HG02943 (cell line): ENCODE measurements around the gene DLK2.
"Not testable (repeated sequence)": the region's sequence is repeated elsewhere in the genome, so short reads cannot be mapped to it uniquely, and the experiment has no call there.

ENCODE experiments used
- ATAC-seq: cut with Tn5 transposase; IDR thresholded peaks from one replicate; pipeline ENCODE4 v1.9.1; 2021; ENCODE audit warnings: mild to moderate bottlenecking, low read depth, moderate library complexity; ENCODE audit not compliant: unreplicated experiment

The DLK2 gene

DNA sequence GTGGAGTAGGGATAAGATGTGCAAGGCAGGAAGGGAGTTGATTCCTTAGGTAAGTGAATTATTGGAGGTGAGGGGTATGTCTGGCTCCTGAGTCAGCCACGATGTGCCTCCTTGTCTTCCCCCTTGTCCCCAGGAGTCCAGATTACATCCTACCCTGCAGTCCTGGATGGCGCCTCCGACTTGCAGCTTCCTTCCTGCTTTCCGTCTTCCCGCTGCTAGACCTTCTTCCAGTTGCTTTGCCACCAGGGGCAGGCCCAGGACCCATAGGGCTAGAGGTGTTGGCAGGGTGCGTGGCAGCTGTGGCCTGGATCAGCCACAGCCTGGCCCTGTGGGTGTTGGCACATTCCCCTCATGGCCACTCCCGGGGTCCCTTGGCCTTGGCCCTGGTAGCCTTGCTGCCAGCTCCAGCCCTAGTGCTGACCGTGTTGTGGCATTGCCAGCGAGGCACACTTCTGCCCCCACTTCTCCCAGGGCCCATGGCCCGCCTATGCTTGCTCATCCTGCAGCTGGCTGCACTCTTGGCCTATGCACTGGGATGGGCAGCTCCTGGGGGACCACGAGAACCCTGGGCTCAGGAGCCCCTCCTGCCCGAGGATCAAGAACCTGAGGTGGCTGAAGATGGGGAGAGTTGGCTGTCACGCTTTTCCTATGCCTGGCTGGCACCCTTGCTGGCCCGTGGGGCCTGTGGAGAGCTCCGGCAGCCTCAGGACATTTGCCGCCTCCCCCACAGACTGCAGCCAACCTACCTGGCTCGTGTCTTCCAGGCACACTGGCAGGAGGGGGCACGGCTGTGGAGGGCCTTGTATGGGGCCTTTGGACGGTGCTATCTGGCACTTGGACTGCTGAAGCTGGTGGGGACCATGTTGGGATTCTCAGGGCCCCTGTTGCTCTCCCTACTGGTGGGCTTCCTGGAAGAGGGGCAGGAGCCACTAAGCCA is 23.1 kb downstream of the DLK2 start:
- no peak for ATAC-seq

GRCh38 chr6:43428874-43429273 is 26.5 kb downstream of the DLK2 start:
- no peak for ATAC-seq

DNA sequence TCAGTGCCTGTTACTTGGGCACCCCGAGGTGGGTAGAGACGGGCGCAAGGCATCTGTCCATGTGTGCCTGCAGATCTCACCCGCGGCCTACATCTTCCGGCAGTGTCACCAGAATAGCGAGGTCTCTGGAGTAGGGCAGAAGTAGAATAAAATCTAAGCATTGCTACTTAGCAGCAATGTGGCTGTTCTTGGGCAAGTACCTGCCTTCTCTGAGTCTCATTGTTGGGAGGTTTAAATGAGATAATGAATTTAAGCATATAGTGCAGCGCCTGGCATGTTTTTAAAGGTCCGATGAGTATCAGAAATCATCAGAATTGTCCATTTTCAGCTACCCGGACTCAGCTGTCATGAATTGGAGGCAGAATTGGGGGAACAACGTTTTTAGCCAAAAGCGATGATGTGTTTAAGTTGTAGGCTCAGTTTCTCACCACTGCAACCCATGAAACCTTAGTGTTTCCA is 27.2 kb downstream of the DLK2 start:
- no peak for ATAC-seq

- ATAC-seq: peak; percentile 88
Observed at GRCh38 chr6:43427406-43428111, 27.8 kb downstream of the DLK2 start, which contains the start of gene ABCC10. TSS of gene ABCC10 (plus strand) at chr6:43427541. CDS start at chr6:43427979, 438 bp downstream.

DNA sequence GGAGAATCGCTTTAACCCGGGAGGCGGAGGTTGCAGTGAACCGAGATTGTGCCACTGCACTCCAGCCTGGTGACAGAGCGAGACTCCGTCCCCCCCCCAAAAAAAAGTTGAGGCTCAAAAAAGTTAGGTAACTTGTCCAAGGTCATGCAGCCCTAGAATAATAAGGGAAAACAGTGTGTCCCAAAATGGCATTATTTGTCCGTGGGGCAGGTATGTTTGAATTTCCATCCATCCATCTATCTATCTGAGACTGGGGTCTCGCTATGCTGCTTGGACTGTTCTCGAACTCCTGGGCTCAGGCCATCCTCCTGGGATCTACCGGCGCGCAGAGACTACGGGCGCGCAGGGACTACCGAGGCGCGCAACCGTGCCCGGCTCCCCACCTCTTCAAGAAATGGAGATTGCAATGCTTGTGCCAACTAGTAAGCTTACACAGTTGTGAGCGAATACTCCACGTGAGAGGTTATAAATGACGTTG is 28.4 kb downstream of the DLK2 start:
- ATAC-seq: peak; percentile 11

DNA sequence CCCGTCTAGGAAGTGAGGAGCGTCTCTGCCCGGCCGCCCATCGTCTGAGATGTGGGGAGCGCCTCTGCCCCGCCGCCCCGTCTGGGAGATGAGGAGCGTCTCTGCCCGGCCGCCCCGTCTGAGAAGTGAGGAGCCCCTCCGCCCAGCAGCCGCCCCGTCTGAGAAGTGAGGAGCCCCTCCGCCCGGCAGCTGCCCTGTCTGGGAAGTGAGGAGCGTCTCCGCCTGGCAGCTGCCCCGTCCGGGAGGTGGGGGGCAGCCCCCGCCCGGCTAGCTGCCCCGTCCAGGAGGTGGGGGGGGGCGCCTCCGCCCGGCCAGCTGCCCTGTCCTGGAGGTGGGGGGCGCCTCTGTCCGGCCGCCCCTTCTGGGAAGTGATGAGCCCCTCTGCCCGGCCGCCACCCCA is 30.3 kb downstream of the DLK2 start:
- not testable (repeated sequence) for ATAC-seq

DNA sequence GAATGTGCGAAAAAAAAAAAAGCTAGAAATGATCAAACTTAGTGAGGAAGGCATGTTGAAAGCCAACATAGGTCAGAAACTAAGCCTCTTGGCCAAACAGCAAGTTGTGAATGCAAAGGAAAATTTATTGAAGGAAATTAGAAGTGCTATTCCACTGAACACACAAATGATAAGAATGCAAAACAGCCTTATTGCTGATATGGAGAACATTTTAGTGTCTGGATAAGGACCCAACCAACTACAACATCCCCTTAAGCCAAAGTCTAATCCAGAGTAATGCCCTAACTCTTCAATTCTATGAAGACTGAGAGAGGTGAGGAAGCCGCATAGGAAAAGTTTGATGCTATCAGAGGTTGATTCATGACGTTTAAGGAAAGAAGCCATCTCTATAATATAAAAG is 33.5 kb downstream of the DLK2 start:
- ATAC-seq: no peak

DNA sequence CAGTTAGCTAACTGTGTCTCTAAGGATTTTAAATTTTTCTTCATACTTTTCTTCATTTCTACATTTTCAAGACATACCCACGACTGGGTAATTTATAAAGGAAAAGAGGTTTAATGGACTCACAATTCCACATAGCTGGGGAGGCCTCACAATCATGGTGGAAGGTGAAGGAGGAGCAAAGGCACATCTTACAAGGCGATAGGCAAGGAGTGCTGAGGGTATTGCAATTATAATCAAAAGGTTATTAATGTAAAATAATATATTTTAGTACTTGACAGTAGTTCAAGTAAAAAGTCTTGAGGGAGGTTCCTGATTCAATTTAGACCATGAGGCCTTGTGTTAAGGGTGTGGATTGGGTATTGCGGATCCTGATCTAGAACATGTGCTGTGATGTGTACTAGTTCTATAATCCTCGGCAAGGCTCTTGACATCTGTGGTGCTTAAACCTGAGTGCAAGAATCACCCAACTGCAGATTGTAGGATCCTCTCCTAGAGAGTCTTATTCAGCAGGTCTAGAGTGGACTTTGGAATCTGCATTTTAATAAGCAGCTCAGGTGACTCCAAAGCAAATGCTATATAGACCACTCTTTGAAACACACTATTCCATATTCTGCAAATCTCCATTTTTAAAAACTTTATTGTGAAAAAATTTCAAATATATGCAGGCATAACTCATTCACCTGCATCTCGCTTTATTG is 35.2 kb downstream of the DLK2 start:
- no peak for ATAC-seq

GRCh38 chr6:43416935-43417334 is 38.4 kb downstream of the DLK2 start:
- ATAC-seq: no peak

DNA sequence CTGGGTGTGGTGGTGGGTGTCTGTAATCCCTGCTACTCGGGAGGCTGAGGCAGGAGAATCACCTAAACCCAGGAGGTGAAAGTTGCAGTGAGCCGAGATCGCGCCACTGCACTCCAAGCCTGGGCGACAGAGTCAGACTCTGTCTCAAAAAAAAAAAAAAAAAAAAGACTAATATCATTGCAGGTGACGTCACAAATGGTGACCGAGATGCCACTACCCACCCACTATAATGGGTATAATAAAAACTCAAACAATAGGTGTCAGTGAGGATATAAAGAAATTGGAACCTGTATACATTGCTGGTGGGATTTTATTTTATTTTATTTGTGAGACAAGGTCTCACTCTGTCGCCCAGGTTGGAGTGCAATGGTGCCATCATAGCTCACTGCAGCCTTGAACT is 40.1 kb downstream of the DLK2 start:
- not testable (repeated sequence) for ATAC-seq

DNA sequence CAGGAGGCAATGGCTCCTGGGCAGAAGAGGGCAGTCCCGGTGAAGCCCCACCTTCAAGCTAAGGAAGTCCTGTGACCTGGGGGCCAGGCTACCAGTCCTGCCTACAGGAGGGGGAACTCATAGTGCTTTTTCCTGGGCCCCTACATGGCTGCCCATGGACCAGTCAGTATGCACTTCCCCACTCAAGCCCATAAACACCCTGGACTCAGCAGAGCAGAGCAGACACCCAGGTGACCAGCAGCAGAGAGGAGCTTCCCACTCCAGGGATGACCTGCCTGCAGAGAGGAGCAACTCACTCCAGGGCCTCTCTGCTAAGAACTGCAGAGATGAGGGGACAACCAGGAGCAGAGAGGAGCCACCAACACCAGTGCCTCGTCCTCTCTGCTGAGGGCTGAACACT is 42.3 kb downstream of the DLK2 start:
- ATAC-seq: no peak

GRCh38 chr6:43412541-43412940 is 42.8 kb downstream of the DLK2 start:
- ATAC-seq: no peak

DNA sequence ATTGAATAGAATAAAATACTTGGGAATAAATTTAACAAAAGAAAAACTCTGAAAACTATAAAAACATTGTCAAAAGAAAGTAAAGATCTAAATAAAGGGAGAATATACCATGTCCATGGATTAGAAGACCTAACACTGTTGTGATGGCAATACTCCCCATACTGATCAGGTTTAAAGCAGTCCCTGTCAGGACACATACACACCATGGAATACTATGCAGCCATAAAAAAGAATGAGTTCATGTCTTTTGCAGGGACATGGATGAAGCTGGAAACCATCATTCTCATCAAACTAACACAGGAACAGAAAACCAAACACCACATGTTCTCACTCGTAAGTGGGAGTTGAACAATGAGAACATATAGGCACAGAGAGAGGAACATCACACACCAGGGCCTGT is 44.6 kb downstream of the DLK2 start:
- not testable (repeated sequence) for ATAC-seq

DNA sequence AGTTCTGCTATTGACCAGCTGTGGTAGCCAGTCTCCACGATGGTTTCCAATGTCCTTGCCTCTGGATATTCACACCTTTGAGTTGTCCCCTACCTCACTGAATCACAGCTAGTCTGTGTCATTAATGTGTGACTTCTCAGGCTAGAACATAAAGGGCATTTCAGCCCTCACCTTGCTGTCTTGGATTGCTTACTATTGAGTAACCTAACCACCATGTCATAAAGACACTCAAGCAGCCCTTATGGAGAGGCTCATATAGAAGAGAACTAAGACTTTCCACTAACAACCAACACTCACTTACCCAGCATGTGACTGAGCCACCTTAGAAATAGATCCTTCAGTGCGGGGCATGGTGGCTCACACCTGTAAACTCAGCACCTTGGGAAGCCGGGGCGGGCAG is 47.1 kb downstream of the DLK2 start:
- no peak for ATAC-seq

- no peak for ATAC-seq
Observed at GRCh38 chr6:43407296-43407695, 48.1 kb downstream of the DLK2 start.

DNA sequence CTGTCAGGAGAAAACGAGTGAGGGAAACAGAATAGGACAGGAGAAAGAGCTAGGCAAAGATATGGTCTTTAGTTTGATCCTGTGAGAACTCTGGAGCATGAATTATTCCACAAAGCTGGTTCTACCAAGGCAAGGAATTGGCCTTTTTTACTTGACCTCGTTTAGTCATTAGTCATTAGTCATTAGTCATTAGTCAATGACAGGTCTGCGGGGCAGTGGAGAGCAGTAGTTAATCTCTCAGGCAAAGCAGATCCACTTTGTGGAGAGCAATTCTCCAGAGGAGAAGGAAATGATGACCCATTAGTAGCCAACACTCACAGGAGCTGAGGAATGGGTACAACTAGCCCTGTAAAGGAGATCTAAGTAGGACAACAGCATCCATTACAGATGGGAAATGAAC is 50.0 kb downstream of the DLK2 start:
- no peak for ATAC-seq

DNA sequence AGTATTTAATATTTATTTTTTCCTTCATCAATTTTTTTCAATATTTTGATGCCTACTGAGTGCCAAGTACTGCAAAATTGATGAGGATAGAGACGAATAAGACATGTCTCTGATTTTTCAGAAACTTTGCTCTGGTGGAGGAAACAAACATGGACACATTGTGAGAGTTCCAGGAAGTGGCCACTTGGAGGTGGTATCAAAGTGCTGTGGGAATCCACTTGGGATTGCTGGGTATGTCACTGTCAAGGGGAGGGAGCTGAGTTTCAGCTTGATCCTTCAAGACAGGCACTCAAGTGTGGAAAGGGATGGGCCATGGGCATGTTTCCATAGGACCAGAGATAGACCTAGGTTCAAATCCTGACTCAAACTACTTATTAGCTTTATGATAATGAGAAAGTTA is 52.5 kb downstream of the DLK2 start:
- no peak for ATAC-seq

DNA sequence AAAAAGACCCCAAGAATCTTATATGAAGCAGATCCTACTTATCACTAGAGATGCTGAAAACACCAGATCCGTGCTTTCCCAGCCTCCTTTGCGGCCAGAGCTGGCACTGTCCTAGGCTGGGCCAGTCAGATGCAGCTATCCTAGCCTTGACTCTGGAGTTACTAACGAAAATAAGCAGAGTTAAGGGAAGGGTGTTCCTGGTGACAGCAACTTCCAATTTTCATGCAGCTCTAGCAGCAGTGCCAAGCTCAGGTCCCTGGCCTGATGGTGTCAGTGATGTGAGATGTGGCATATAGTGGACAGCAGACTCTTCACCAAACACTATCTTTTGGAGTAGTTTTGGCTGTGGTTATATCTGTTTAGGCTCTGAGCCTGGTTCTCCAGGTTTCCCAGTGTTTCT is 53.6 kb downstream of the DLK2 start:
- ATAC-seq: no peak
